RPMI8226 (cell line): ENCODE measurements around the gene TUBA3D.
"Not testable (repeated sequence)": the region's sequence is repeated elsewhere in the genome, so short reads cannot be mapped to it uniquely, and the experiment has no call there.

ENCODE experiments used
- DNase-seq: peaks from one replicate; pipeline ENCODE4 v3.0.0-alpha.2; 2015

The TUBA3D gene

DNA sequence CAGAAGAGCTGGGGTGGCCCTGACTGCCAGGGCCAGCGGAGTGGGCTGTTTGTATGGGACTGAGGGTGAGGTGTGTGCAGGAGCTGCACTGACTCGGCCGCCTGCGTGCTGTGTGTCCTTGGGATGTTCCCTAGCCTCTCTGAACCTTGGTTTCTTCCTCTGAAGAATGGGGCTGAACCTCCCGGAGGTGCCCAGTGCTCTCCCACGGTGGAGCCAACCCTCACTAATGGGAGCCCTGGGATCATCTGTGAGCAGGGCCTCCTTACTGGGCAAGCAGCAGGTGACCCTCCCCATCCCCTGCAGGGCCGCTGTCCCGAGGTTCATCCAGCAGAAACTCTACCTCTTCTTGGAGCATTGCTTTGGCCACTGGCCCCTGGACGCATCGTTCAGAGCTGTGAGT lies 40.1 kb downstream of the TUBA3D start:
- DNase-seq = no peak

DNA sequence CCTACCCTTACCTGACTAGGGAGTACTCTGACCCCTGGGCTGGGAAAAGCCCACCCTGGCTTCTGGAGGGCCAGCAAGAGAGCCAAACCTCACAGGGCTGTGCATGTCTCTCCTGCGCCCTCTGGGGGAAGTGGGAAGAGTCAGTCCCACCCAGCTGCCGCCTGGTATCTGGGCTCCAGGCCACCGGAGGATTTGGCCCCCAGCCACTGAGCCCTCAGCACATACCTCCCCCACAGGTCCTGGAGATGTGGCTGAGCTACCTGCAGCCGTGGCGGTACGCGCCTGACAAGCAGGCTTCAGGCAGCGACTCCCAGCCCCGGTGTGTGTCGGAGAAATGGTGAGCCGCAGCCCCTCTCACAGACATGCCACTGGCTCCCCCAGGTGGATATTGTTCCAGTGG lies 40.7 kb downstream of the TUBA3D start:
- DNase-seq = not testable (repeated sequence)

DNA sequence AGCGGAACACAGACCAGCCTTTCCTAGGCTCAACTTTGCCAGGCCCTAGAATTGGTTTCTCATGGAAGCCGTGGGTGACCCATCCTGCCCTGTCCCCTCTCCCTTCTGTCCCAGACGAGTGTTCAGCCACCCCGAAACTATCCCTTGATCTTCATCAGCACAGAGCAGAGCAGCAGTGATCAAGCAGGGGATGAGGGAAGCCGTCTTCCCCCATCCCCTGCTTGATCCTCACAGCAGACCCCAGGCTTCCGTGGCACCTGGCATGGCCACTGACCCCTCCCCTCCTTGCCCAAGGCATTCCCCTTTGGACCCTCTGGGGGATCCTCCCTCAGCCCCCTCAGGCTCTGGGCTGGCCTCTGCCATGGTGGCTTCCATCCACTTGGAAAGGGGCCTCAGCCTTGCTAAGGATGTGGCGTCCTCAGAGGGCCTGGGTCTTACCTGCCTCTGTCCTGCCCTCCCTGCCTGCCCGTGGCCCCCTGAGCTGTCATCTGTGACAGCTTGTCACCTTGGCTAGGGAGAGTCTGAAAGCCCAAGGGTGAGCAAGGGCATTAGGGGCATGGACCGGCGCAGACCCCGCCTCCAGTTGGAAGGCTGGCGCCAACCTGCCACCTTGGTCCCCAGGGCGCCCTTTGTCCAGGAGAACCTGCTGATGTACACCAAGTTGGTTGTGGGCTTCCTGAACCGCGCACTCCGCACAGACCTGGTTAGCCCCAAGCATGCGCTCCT lies 41.4 kb downstream of the TUBA3D start:
- DNase-seq = no peak

DNA sequence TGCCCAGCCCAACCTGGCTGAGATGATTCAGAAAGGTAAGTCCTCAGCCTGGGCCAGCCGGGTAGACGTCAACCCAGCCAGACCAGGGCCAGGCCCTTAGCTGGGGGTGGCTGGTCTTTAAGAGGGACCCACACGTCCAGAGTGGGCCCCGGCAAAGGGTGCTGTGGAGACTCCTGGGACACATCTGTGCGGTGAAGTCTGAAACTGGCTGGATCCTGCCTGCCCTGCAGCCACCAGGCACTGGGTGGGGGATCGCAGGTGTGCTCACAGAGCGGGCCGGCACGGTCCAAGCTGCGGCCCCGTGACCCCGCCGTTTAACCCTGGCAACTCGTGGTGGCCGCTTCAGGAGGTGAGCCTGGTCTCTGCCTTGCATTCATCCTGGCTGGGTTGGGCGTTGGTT lies 41.9 kb downstream of the TUBA3D start:
- not testable (repeated sequence) for DNase-seq

DNA sequence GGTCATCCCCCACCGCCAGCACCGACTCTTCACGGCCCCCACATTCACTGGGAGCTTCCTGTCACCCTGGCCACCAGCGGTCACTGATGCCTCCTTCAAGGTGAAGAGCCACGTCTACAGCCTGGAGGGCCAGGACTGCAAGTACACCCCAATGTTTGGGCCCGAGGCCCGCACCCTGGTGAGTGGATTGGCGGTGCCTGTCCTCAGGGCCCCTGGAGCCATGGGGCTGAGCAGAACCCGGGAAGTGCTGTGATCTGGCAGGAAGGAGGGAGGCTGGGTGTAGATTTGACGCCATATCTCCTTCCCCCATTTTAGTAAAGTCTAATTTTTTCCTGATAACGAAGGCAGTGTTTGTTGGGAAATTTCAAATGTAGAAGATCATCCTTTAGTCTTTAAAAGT lies 42.6 kb downstream of the TUBA3D start:
- DNase-seq = not testable (repeated sequence)

DNA sequence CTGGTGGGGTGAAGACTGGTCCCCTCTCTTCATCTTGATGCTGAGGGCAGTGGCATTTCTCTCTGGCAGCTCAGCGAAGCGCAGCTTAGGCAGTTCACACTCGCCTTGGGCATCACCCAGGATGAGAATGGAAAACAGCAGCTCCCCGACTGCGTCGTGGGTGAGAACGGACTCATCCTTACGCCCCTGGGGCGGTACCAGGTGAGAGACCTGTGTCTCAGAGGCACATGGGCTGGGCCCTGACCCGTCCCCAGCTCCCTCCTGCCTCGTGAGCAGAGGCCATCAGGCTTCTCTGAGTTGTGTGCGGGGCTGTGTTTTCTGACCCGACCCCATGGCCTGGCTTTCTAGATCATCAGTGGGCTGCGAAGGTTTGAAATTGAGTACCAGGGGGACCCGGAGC lies 43.5 kb downstream of the TUBA3D start:
- DNase-seq = no peak

DNA sequence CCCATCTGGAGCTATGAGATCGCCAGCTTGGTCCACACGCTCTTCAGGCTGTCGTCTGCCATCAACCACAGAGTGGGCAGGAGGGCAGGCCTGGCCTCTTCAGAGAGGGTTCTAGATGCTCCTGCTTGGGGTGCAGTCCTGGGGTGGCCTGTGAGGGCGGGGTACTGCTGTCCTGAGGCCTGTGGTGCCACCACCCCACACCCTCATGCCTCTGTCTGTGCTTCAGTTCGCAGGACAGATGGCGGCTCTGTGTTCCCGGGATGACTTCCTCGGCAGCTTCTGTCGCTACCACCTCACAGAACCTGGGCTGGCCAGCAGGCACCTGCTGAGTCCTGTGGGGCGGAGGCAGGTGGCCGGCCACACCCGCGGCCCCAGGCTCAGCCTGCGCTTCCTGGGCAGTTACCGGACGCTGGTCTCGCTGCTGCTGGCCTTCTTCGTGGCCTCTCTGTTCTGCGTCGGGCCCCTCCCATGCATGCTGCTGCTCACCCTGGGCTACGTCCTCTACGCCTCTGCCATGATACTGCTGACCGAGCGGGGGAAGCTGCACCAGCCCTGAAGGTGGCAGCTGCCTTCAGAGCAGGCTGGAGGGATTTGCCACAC lies 44.1 kb downstream of the TUBA3D start:
- not testable (repeated sequence) for DNase-seq

DNA sequence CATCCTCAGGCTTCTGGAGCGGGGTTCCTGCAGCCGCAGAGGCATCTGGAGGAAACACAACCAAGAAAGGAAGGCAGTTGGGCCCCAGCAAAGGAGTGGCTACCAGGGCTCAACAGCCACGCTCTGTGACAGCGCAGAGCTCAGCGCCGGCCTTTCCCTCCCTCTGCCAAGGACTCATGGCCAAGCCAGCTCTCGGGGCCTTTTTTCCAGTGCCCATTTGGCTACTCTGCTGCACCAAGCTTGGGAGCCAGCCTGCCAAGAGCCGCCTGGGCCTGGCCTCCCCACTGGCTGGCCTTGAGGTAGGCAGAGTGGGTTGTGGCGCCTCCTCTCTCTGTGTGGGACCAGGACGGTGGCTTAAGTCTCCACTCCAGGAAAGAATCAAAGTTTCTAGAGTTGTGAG lies 44.6 kb downstream of the TUBA3D start:
- no peak for DNase-seq

DNA sequence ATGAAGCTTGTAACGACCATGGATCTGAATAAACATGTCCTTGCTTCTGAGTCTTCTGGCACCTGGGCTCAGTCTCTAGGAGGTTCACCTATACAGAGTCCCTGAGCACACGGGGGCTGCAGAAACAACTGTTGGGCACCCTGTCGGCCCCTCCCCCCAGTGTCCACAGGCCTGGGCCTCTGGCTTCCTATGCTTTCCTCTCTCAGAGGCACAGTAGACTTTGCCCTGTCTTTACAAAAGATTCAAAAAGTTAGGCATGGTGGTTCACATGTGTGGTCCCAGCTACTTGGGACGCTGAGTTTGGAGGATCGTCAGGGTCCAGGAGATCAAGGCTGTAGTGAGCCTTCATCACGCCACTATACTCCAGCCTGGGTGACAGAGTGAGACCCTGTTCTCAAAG lies 45.6 kb downstream of the TUBA3D start:
- DNase-seq = not testable (repeated sequence)

DNA sequence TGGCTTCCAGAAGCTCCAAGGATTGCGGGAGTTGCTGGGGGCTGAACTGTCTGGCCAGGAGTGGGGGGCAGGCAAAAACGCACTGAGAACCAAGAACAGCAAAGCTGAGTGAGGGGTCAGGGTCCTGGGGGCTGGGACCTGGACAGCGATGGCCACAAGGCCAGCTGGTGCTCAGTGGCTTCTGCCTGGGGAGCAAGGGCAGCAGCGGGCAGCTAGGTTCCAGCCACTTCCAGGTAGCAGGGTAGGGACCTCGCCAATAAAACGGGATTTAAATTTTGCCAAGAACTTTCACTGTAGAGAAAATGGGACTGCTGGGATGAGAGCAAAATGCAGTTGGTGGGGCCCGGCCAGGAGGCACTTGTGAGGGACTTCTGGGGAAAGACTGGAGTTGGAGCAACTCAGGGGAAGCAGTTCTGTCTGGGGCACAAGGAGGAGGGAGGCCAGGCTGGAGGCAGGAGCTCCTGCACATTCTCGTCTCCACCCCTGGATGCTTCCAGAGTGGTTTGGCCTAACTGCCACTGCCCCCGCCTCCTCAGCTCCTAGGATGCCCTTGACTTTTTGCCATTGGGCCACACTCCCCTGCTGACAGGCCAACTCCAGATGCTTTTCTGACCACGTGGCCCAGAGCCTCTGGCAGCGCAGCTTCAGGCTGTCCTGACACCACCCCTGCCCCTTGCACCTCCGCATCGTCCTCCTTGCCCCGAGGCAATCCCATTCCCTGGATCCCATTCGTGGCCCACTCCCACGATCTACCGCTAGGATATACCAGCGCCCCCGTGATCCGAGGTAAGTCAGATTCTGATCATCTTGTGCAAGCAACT lies 46.3 kb downstream of the TUBA3D start:
- DNase-seq = no peak

DNA sequence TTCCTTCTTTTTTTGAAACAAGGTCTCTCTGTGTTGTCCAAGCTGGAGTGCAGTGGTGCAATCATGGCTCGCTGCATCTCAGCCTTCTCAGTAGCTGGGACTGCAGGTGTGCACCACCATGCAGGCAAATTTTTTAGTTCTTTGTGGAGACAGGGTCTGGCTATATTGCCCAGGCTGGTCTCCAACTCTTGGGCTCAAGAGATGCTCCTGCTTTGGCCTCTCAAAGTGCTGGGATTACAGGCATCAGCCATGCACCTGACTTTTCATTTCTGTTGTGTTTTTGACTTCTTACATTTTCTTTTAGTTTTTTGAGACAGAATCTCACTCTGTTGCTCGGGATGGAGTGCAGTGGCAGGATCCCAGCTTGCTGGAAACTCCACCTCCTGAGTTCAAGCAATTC lies 49.3 kb downstream of the TUBA3D start:
- DNase-seq = not testable (repeated sequence)

DNA sequence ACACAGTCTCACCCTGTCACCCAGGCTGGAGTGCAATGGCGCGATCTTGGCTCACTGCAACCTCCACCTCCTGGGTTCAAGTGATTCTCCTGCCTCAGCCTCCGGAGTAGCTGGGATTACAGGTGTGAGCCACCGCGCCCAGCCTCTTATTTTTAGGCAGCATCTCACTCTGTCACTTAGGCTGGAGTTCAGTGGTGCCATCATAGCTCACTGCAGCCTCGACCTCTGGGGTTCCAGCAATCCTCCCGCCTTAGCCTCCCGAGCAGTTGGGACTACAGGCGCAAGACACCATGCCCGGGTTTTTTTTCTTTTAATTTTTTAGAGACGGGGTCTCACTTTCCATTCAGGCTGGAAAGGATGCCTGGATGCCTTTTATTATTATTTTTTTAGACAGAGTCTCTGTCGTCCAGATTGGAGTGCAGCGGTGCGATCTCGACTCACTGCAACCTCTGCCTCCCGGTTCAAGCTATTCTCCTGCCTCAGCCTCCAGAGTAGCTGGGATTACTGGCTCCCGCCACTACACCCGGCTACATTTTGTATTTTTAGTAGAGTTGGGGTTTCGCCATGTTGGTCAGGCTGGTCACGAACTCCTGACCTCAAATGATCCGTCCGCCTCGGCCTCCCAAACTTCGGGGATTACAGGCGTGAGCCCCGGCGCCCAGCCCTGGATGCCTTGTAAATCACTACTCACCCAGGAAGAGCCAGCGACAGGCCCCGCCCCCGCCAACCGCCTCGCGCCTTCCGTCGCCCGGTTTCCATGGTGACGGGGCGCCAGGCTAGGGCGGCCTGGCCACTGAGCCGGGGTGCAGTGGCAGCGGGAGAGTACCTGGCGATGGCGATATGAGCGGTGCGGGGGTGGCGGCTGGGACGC lies 51.4 kb downstream of the TUBA3D start, which contains the start of gene CCDC74A:
TSS of gene CCDC74A (plus strand) at position 758 of the 871 bp plus-strand sequence. CDS start at position 841, 83 bp downstream.
- peak; percentile 85 for DNase-seq

DNA sequence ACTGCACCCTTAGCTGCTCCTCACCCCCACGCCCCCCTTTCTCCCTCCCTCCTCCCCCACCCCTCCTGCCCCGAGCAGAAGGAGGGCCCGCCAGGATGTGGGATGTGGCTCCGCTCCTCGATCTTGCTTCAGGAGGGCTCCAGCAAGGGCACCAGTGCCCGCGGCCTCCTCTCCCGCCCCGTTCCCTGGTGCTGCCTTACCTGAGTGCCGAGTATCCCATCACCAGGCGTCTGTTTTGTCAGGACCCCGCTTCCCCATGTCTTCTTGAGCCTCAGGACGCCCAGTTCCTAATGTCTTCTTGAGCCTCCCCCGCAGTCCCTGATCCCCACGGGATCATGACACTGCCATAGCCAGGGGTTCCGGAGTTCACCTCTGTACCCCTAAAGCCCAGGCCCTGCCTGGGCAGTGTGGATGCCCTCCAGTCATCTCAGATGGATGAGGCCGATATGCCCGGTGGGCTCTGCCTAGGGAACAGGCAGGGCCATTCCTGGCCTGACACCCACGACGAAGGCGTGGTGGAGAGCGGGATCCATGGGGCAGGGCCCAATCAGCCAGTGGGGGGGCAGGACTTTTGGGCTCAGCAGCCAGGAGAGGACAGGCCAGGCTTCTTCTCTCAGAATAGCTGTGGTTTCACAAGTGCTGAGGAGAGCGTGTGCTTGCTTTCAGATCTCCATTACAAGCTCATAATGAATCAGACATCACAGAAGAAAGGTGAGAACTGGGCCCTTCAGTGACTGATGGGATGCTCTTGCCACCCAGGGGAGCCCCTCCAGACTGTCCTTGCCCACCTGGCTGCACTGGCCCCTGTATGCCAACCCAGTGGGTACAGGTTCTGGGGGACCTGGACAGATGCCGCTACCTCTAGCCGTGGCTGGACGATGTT lies 53.3 kb downstream of the TUBA3D start:
- peak; percentile 44 for DNase-seq

DNA sequence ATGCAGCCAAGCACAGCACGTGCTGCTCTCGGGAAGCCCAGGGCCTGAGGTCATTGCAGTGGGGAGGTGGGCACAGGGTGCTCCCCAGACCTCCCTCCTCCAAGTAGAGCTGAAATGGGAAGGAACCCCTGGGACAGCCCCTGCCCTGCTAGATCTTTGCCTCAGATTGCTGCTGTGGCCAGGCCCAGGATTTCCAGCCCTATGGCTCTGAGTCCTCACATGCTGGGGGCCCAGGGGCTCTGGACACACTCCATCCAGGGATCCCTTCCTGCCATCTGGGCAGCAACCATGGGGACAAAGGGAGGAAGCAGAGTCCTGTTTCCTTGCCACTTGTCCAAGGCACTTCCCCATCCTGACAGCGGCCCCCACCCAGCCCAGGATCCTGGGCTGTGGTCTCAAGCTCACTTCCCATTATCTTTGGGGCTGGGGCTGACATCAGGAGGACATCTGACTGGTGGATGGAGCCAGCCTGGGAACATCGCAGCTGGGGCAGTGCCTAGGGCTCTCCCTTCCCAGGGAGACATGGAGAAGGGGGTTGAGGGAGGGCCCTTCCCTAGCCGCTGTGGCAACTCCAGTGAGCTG lies 54.0 kb downstream of the TUBA3D start:
- not testable (repeated sequence) for DNase-seq

DNA sequence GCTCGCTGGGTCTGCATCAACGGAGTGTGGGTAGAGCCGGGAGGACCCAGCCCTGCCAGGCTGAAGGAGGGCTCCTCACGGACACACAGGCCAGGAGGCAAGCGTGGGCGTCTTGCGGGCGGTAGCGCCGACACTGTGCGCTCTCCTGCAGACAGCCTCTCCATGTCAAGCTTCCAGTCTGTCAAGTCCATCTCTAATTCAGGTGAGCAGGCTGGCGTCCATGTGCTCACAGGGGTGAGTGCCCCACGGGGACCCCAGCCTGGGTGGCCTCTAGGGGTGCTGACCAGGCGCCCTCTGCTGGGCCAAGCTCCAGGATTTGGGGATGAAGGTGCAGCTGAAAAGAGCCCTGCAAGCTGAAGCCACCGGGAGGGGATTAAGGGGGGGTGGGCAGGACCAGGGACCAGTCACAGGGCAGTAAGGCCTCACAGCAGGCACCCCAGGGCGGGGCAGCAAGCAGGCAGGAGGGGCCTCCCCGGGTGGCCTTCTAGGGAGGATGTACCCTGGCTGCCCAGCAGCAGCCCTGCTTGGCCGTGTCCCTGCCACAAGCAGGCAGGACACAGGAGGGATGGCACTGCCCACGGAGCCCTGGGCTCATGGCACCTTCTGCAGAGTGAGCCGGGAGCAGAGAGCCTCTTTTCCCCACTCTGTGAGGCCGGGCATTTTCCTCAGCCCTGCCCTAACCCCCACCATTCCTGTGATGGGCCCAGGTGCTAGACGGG lies 54.9 kb downstream of the TUBA3D start:
- not testable (repeated sequence) for DNase-seq

DNA sequence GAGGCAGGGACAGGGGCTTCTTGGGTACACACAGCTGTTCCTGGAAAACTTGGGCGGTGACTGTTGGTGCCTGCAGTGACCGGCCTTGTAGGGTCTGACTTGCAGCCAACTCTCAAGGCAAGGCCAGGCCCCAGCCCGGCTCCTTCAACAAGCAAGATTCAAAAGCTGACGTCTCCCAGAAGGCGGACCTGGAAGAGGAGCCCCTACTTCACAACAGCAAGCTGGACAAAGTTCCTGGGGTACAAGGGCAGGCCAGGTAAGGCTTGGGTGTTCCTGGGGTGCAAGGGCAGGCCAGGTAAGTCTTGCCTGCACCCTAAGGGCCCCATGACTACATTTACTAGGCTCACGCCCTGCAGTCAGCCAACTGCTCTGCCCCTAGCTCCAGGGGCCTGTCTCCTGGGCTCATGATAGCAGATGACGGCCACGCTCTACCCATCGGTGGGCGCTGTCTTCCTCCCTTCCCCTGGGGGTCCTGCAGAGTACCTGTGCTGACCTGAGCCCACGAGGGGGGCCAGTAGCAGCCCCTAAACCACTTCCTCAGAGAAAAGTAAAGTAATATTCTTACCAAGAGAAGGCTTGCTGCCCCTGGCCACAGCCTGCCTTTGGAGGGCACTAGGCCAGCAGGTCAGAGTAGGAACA lies 55.7 kb downstream of the TUBA3D start:
- not testable (repeated sequence) for DNase-seq
